GM23338 (cell line): ENCODE results near the gene ANKH.

ENCODE experiments used
- CREB1 ChIP-seq: fragments of 250-450 bp; sonication (Bioruptor Pico); IDR thresholded peaks from 2 replicates; pipeline ENCODE4 v1.5.0; 2020; ENCODE audit warnings: low read depth, mild to moderate bottlenecking, moderate library complexity
- CTCF ChIP-seq, 2 experiments: fragments of 200-600 bp in 1 of 2; sonication (generic) in 1 of 2; conservative IDR thresholded peaks; 2 replicates each; pipeline versions ENCODE4 v1.5.1 to v1.6.1; 2016 to 2017; ENCODE audit warnings: antibody characterized with exemption in 2 of 2, low read depth in 2 of 2, mild to moderate bottlenecking in 2 of 2, moderate library complexity in 1 of 2
- EZH2 ChIP-seq: fragments of 200-600 bp; sonication (generic); IDR thresholded peaks from one replicate; pipeline ENCODE4 v1.8.0; 2017; ENCODE audit warnings: antibody characterized with exemption, mild to moderate bottlenecking, low read depth; ENCODE audit not compliant: unreplicated experiment
- EZH2phosphoT487 ChIP-seq: fragments of 200-600 bp; sonication (generic); IDR thresholded peaks from one replicate; pipeline ENCODE4 v1.8.1; 2018; ENCODE audit warnings: antibody characterized with exemption; ENCODE audit not compliant: unreplicated experiment
- JUNB ChIP-seq: IDR thresholded peaks from one replicate; pipeline ENCODE4 v1.6.1; 2016; ENCODE audit warnings: antibody characterized with exemption; ENCODE audit not compliant: unreplicated experiment
- POLR2AphosphoS5 ChIP-seq: IDR thresholded peaks from 2 replicates; pipeline ENCODE4 v1.6.1; 2016; ENCODE audit warnings: antibody characterized with exemption, low read depth
- REST ChIP-seq: IDR thresholded peaks from one replicate; pipeline ENCODE4 v1.6.1; 2018; ENCODE audit warnings: antibody characterized with exemption; ENCODE audit not compliant: unreplicated experiment
- STAT1 ChIP-seq: IDR thresholded peaks from one replicate; pipeline ENCODE4 v1.6.1; 2016; ENCODE audit warnings: antibody characterized with exemption; ENCODE audit not compliant: unreplicated experiment
- ZNF114 ChIP-seq: fragments of 250-450 bp; sonication (Bioruptor Pico); IDR thresholded peaks from 2 replicates; pipeline ENCODE4 v1.5.0; 2020; ENCODE audit warnings: mild to moderate bottlenecking, moderate library complexity

GRCh38 chr5:14873093-14873492 lies 1.5 kb upstream of the ANKH start:
- TF ChIP-seq CTCF (conservative IDR thresholded peaks at IDR 0.05; ENCODE audit: low read depth in 2 of 2) (no peak), POLR2AphosphoS5 (no peak), EZH2 (no peak), REST (no peak), EZH2phosphoT487 (no peak), ZNF114 (CRISPR knock-in tag) (no peak), JUNB (no peak), CREB1 (CRISPR knock-in tag) (no peak), STAT1 (no peak)
